B cell (primary cell): ENCODE measurements around the gene FBN2. TPM values are rescaled to one million over a fixed set of nuclear protein-coding genes. Genes with fewer than 3 reads are reported as not detected.

Experiments
- ATAC-seq: fragments of 200-7000 bp; cut with Tn5 transposase; one replicate; pipeline ENCODE4 v1.10.0; 2021; ENCODE audit warnings: low read depth, mild to moderate bottlenecking, moderate number of reproducible peaks, moderate library complexity
- CTCF ChIA-PET: fragments of 350-600 bp; sonication (Branson Sonifier 250); formaldehyde crosslinking; loops from one replicate; lab custom pipeline; 2021; ENCODE audit warnings: antibody characterized with exemption, inconsistent platforms; lab: Charles Lee
- POLR2A ChIA-PET: fragments of 350-600 bp; sonication (Branson Sonifier 250); formaldehyde crosslinking; loops from one replicate; lab custom pipeline; 2021; ENCODE audit warnings: antibody characterized with exemption; lab: Charles Lee
- DNase-seq: peaks from one replicate; pipeline ENCODE4 v3.0.0; 2013
- H2AFZ ChIP-seq: 2 replicates; pipeline ENCODE4 v1.6.1; 2012; ENCODE audit warnings: mild to moderate bottlenecking, low read depth, low read length; ENCODE audit not compliant: insufficient read depth, poor library complexity, severe bottlenecking
- H3K27ac ChIP-seq, 2 donors: 1 replicate in 1 of 2; 2 replicates in 1 of 2; pipeline ENCODE4 v1.5.1; 2012 to 2013; ENCODE audit warnings: low read length in 2 of 2, mild to moderate bottlenecking in 2 of 2, moderate library complexity in 1 of 2
- H3K27me3 ChIP-seq, 4 experiments: fragments of 200-600 bp in 1 of 4; sonication (generic) in 1 of 4; replicated peaks in 1 of 4; 1 replicate in 2 of 4; 2 replicates in 2 of 4; pipeline versions ENCODE4 v1.6.1 to v1.7.0; 2013 to 2016; ENCODE audit warnings: low read length in 3 of 4, mild to moderate bottlenecking in 2 of 4, mixed read lengths in 1 of 4, moderate library complexity in 1 of 4; ENCODE audit not compliant: insufficient read depth in 4 of 4, control insufficient read depth in 3 of 4; ENCODE audit errors: control extremely low read depth in 1 of 4
- H3K36me3 ChIP-seq, 2 experiments: replicated peaks in 1 of 2; 1 replicate in 1 of 2; 2 replicates in 1 of 2; pipeline versions ENCODE4 v1.6.1 to v1.7.1; 2013; ENCODE audit warnings: low read length in 1 of 2; ENCODE audit not compliant: insufficient read depth in 2 of 2, control insufficient read depth in 1 of 2; ENCODE audit errors: control extremely low read depth in 1 of 2, extremely low read depth in 1 of 2
- H3K4me1 ChIP-seq, 2 donors: fragments of 200-600 bp in 1 of 2; sonication (generic) in 1 of 2; 1 replicate in 1 of 2; 2 replicates in 1 of 2; pipeline versions ENCODE4 v1.5.1 to v1.6.1; 2013 to 2017; ENCODE audit warnings: low read length in 2 of 2; ENCODE audit not compliant: control insufficient read depth in 2 of 2, insufficient read depth in 2 of 2
- H3K4me2 ChIP-seq: replicated peaks from 2 replicates; pipeline ENCODE3; 2012; ENCODE audit warnings: mild to moderate bottlenecking, low read depth, low read length; ENCODE audit not compliant: poor library complexity, severe bottlenecking
- H3K4me3 ChIP-seq, 5 experiments: fragments of 200-600 bp in 1 of 5; sonication (generic) in 1 of 5; 1 replicate in 3 of 5; 2 replicates in 2 of 5; pipeline versions ENCODE4 v1.5.1 to v1.7.0; 2011 to 2016; ENCODE audit warnings: low read length in 4 of 5, mild to moderate bottlenecking in 4 of 5, low read depth in 2 of 5, control low read depth in 1 of 5, moderate library complexity in 1 of 5; ENCODE audit not compliant: insufficient read depth in 1 of 5; ENCODE audit errors: control extremely low read depth in 1 of 5, extremely low read depth in 1 of 5
- H3K79me2 ChIP-seq: fragments of 200-600 bp; sonication (generic); one replicate; pipeline ENCODE4 v1.6.0; 2016; ENCODE audit warnings: low read length; ENCODE audit not compliant: control insufficient read depth, insufficient read depth
- H3K9ac ChIP-seq: fragments of 200-600 bp; sonication (generic); 2 replicates; pipeline ENCODE4 v1.6.1; 2017; ENCODE audit warnings: mild to moderate bottlenecking, low read length, moderate library complexity
- H3K9me3 ChIP-seq, 3 donors: one replicate each; pipeline versions ENCODE4 v1.6.1 to v1.7.1; 2013; ENCODE audit warnings: low read length in 2 of 3; ENCODE audit not compliant: control insufficient read depth in 2 of 3, insufficient read depth in 1 of 3; ENCODE audit errors: control extremely low read depth in 1 of 3
- H4K20me1 ChIP-seq: 2 replicates; pipeline ENCODE4 v1.6.0; 2012; ENCODE audit warnings: mild to moderate bottlenecking, low read length; ENCODE audit not compliant: insufficient read depth, control insufficient read depth, poor library complexity, severe bottlenecking
- H3K27ac Mint-ChIP-seq: one replicate; pipeline ENCODE4 v1.8.0; 2021; ENCODE audit warnings: mixed read lengths
- H3K27me3 Mint-ChIP-seq: one replicate; pipeline ENCODE4 v1.8.0; 2021; ENCODE audit warnings: mixed read lengths
- H3K4me1 Mint-ChIP-seq: one replicate; pipeline ENCODE4 v1.8.0; 2021; ENCODE audit warnings: mixed read lengths
- H3K4me3 Mint-ChIP-seq: one replicate; pipeline ENCODE4 v1.8.0; 2021; ENCODE audit warnings: mixed read lengths
- H3K9me3 Mint-ChIP-seq: one replicate; pipeline ENCODE4 v1.8.0; 2022; ENCODE audit warnings: mixed read lengths; ENCODE audit not compliant: insufficient read depth
- CTCF ChIP-seq: fragments of 200-600 bp; IDR thresholded peaks from one replicate; pipeline ENCODE4 v1.8.0; 2022; ENCODE audit warnings: antibody characterized with exemption, mild to moderate bottlenecking
- EZH2 ChIP-seq: IDR thresholded peaks from 2 replicates; pipeline ENCODE4 v1.6.1; 2012; ENCODE audit warnings: borderline replicate concordance, low read depth, mild to moderate bottlenecking, moderate library complexity, low read length; ENCODE audit not compliant: insufficient read depth, poor library complexity, severe bottlenecking
- WGBS: methylation state at CpG from one replicate; pipeline ENCODE4 v1.1.5; 2013; ENCODE audit warnings: missing lambda C conversion rate; ENCODE audit not compliant: insufficient coverage; 5-methylcytosine and 5-hydroxymethylcytosine counted together
- intact Hi-C: fragments of 100-400 bp; cut with micrococcal nuclease; formaldehyde crosslinking; loops from one replicate; pipeline ENCODE4 v1.10.0; 2022
- polyA plus RNA-seq: library from polyadenylated mRNA; depleted of rRNA; stranded (reverse); fragments of >200 nt; gene quantifications from 2 replicates; pipeline ENCODE4 v1.2.3, GENCODE V29; 2012
- total RNA-seq, 2 donors: library from RNA; stranded (reverse); fragments of 120-200 nt in 1 of 2; gene quantifications; 1 replicate in 1 of 2; 2 replicates in 1 of 2; pipeline versions ENCODE4 v1.2.3 to v1.2.4, GENCODE V29; 2013 to 2022

FBN2 gene
- total and polyA plus RNA-seq, 2 donors (not counting 1 experiment from before 2014, with no cell fraction given): 0.03 TPM; not detected in 1

- ChIA-PET CTCF (no interaction called here), POLR2A (no interaction called here)
- no peak for DNase-seq
- intact Hi-C loops: no loop called here
- H3K4me2 ChIP-seq: no peak overlapping the region
- no peak overlapping the region for H3K27ac ChIP-seq
- WGBS: 75% methylated on average over 1 of the region's 6 CpGs
- TF ChIP-seq EZH2: no peak
- no peak for TF ChIP-seq CTCF
- peaks cover 6% of the 10 kb centered on the region for H3K4me1 Mint-ChIP-seq
- no peak overlapping the region for H3K4me3 Mint-ChIP-seq
- H3K4me3 ChIP-seq: no peak overlapping the region
- H2AFZ ChIP-seq: no peak overlapping the region
- no peaks in the 10 kb centered on the region for H3K36me3 ChIP-seq
- H3K79me2 ChIP-seq: no peaks in the 10 kb centered on the region
- no peaks in the 10 kb centered on the region for H4K20me1 ChIP-seq
- H3K9me3 Mint-ChIP-seq: peaks cover 2% of the 10 kb centered on the region
- peaks cover 0 to 3% of the 10 kb centered on the region in 2 donors for H3K4me1 ChIP-seq
- H3K9ac ChIP-seq: no peak overlapping the region
- ATAC-seq: no peak
- H3K27me3 ChIP-seq: peaks cover 0 to 36% (median 8%) of the 10 kb centered on the region in 4 experiments
- peaks cover 21% of the 10 kb centered on the region for H3K27me3 Mint-ChIP-seq
- no peak overlapping the region for H3K27ac Mint-ChIP-seq
- peaks cover 0 to 23% (median 0%) of the 10 kb centered on the region in 3 donors for H3K9me3 ChIP-seq
Measured at GRCh38 chr5:128534726-128535125, 3.3 kb downstream of the FBN2 start.

DNA sequence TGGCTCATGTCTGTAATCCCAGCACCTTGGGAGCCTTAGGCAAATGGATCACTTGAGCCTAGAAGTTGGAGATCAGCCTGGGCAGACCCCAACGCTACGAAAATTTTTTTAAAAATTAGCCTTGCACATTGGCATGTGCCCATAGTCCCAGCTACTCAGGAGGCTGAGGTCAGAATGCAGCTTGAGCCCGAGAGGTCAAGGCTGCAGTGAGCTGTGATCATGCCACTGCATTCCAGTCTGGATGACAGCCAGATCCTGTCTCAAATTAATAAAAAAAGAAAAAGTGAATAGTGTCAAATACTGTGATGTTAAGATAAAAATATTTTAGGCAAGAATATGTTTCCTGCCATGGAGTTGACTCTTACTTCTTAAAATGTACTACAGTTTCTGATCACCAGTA, 5.3 kb downstream of the FBN2 start:
- Mint-ChIP-seq H3K4me1 (peaks cover 4% of the 10 kb centered on the region), H3K9me3 (peaks cover 2% of the 10 kb centered on the region), H3K27me3 (peaks cover 18% of the 10 kb centered on the region), H3K27ac (no peak overlapping the region), H3K4me3 (no peak overlapping the region)
- no peaks in the 10 kb centered on the region for H4K20me1 ChIP-seq
- H2AFZ ChIP-seq: no peak overlapping the region
- H3K27me3 ChIP-seq: peaks cover 0 to 21% (median 5%) of the 10 kb centered on the region in 4 experiments
- DNase-seq (no peak), ATAC-seq (no peak)
- no peaks in the 10 kb centered on the region for H3K36me3 ChIP-seq
- peaks cover 0 to 12% (median 0%) of the 10 kb centered on the region in 3 donors for H3K9me3 ChIP-seq
- TF ChIP-seq CTCF: no peak
- no peak for TF ChIP-seq EZH2
- no peak overlapping the region for H3K9ac ChIP-seq
- ChIA-PET POLR2A (no interaction called here), CTCF (no interaction called here)
- H3K27ac ChIP-seq: no peak overlapping the region
- 86% methylated on average over 3 of the region's 3 CpGs for whole genome bisulfite sequencing
- no peaks in the 10 kb centered on the region for H3K79me2 ChIP-seq
- no peak overlapping the region for H3K4me3 ChIP-seq
- no peaks in the 10 kb centered on the region for H3K4me1 ChIP-seq
- H3K4me2 ChIP-seq: no peak overlapping the region
- intact Hi-C loops: no loop called here
